ENCODE data around the gene OR52E5. TPM values are rescaled to one million over a fixed set of nuclear protein-coding genes. Genes with fewer than 3 reads are reported as not detected.

OR52E5 gene
- total RNA-seq, 3 donors from 2014 or later = not detected

DNA sequence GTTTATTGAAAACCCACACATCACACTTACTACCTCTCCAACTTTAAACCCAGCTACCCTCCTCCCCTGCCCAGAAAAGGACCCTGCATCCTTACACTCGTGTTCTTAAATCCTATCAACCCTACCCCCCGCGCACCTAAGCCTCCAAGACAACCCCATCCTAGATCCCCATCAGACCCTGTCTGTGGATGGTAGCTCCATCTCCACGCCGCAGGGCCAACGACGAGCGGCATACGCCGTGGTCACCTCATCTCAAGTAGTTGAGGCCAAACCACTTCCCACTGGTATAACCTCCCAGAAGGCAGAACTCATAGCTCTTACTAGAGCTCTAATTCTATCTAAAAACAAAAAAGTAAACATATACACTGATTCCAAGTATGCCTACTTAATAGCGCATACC, 39.7 kb downstream of the OR52E5 start:
- Histone ChIP-seq H3K4me1 (ENCODE audit: low read depth) (no peaks in the 10 kb centered on the region), H3K9me3 (peaks cover 21% of the 10 kb centered on the region), H3K36me3 (ENCODE audit: low read depth) (no peaks in the 10 kb centered on the region), H3K4me3 (no peak overlapping the region)
- DNase-seq (no peak), ATAC-seq (no peak)
- intact Hi-C loops (cut with DNase I, micrococcal nuclease) = no loop called here
- TF ChIP-seq, protein P1, sequence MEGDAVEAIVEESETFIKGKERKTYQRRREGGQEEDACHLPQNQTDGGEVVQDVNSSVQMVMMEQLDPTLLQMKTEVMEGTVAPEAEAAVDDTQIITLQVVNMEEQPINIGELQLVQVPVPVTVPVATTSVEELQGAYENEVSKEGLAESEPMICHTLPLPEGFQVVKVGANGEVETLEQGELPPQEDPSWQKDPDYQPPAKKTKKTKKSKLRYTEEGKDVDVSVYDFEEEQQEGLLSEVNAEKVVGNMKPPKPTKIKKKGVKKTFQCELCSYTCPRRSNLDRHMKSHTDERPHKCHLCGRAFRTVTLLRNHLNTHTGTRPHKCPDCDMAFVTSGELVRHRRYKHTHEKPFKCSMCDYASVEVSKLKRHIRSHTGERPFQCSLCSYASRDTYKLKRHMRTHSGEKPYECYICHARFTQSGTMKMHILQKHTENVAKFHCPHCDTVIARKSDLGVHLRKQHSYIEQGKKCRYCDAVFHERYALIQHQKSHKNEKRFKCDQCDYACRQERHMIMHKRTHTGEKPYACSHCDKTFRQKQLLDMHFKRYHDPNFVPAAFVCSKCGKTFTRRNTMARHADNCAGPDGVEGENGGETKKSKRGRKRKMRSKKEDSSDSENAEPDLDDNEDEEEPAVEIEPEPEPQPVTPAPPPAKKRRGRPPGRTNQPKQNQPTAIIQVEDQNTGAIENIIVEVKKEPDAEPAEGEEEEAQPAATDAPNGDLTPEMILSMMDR (IDR thresholded peaks at IDR 0.05) = no peak

DNA sequence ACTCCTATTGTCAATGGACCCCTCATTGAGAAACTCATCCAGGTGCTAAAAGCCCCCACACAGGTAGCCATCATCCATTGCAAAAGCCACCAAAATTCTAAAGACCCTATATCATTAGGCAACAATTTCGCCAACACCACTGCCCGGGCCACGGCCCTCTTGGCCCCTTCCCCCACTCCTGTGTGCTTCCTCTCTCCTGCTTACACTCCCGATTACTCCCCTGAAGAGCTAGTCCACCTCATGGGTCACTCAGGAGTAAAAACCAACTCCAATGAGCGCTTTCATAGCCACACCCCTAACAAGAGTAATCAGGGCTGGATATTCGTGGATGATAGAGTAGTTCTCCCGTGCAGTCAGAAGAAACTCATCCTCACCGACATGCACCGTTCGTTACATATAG, 40.1 kb downstream of the OR52E5 start:
- ATAC-seq = no peak
- DNase-seq = no peak
- intact Hi-C loops (cut with DNase I, micrococcal nuclease) = no loop called here
- Histone ChIP-seq H3K4me3 (no peak overlapping the region), H3K36me3 (ENCODE audit: low read depth) (no peaks in the 10 kb centered on the region), H3K9me3 (peaks cover 21% of the 10 kb centered on the region), H3K4me1 (ENCODE audit: low read depth) (no peaks in the 10 kb centered on the region)
- TF ChIP-seq, protein P1 (IDR thresholded peaks at IDR 0.05) = no peak

DNA sequence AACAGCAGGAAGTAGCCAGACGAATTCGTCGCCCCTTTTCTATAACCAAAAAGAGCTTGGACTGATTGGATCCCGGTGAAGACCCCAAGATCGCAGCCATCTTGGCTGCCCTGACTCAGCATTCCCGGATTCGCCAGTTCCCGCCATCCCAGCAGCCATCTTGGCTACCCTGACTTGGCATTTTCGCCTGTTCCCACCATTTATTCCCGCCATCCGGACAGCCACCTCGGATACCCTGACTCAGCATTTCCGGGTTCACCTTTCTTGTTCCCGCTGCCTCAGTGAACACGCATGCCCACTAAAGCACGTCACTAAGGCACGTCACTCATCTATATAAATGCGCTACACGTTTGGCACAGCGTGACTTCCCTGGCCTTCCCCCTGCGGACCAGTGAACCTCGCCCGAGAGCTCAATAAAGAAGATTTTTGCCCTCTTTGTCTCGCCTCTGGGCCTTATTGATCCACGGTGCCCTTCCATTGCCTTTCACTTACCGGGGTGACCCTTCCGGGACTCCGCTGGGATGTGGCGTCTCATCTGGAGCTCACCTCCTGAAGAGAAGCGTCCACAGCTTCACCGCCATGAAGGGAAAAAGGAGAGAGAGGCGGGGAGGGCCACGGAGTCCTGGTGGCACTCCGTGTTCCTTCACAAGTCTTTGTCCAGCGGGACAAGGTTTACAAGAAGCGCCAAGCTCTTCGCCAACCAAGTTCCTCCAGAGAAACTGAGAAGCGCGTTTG, 45.0 kb downstream of the OR52E5 start:
- intact Hi-C loops (cut with DNase I, micrococcal nuclease) = no loop called here
- no peak for DNase-seq
- no peak for ATAC-seq

DNA sequence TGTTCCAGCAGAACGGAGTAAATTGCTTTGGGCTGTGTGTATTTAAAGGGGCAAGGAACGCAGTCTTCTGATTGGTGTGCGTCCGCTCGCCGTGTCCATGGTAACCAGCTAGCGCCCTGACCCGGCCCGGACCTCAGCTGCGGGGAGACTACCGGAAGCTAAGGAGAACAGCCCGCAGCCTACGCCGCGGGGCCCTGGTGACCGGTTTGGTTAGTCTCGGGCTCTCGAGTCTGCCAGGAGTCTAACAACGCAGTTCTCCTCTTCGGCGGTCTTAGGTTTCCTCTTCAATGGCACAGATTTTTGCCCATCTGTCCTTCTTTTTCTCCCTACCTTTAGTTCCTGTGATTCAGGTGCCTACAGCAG, 45.6 kb downstream of the OR52E5 start:
- ATAC-seq (no peak), DNase-seq (no peak)
- TF ChIP-seq, protein P1 (IDR thresholded peaks at IDR 0.05) = no peak
- Histone ChIP-seq H3K36me3 (ENCODE audit: low read depth) (no peaks in the 10 kb centered on the region), H3K4me1 (ENCODE audit: low read depth) (no peaks in the 10 kb centered on the region), H3K9me3 (peaks cover 3% of the 10 kb centered on the region), H3K4me3 (no peak overlapping the region)
- intact Hi-C loops (cut with DNase I, micrococcal nuclease) = no loop called here

More for the DNA sequence above, 45.0 kb downstream of the OR52E5 start:
- TF ChIP-seq, protein P1 (IDR thresholded peaks at IDR 0.05) = no peak
- no peak overlapping the region for H3K4me3 ChIP-seq
- no peaks in the 10 kb centered on the region for H3K36me3 ChIP-seq (ENCODE audit: low read depth)
- no peaks in the 10 kb centered on the region for H3K4me1 ChIP-seq (ENCODE audit: low read depth)
- H3K9me3 ChIP-seq = peaks cover 3% of the 10 kb centered on the region

DNA sequence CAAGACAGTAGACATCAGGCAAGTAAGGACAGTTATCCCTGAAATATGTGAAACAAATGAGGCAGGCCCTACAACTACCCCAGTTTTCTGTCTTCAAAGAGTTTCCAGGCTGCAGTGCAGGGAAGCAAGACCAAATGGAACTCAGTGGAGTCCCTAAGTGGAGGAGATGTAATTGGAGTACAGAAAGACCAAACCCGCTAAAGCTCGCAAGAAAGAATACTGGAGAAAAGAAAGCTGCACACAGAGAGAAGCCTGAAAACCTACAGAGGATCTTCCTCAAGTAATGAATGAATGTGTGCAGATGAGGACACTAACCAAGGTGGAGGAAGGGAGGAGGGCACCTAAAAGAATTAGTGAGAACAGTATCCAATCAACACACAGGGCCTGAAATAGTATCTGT, 47.7 kb downstream of the OR52E5 start:
- Histone ChIP-seq H3K4me3 (no peak overlapping the region), H3K9me3 (peaks cover 3% of the 10 kb centered on the region), H3K36me3 (ENCODE audit: low read depth) (no peaks in the 10 kb centered on the region), H3K4me1 (ENCODE audit: low read depth) (no peaks in the 10 kb centered on the region)
- TF ChIP-seq, protein P1 (IDR thresholded peaks at IDR 0.05) = no peak
- DNase-seq (no peak), ATAC-seq (no peak)
- intact Hi-C loops (cut with DNase I, micrococcal nuclease) = no loop called here
